Measurements from ENCODE around the gene PRKAR1A.

DNA sequence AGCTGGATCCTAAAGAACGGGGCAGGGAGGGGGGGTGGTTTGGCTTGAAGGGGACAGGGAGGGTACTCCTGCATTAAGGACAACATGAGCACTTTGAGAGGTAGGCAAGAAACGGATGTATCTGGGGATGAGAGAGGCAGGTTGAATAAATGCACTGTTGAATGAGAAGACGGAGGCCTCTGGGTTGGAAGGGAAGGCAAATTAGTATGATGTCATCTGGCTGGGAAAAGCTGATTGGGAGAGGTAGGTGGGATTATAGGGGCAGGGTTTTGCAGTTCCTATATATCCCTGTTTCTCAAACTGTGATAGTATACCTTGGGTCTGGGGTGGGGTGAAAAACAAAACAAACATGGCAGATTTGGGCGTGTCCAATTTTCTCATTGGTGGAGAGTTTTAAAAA, 44.3 kb downstream of the PRKAR1A start:
- TF ChIP-seq, protein P1, sequence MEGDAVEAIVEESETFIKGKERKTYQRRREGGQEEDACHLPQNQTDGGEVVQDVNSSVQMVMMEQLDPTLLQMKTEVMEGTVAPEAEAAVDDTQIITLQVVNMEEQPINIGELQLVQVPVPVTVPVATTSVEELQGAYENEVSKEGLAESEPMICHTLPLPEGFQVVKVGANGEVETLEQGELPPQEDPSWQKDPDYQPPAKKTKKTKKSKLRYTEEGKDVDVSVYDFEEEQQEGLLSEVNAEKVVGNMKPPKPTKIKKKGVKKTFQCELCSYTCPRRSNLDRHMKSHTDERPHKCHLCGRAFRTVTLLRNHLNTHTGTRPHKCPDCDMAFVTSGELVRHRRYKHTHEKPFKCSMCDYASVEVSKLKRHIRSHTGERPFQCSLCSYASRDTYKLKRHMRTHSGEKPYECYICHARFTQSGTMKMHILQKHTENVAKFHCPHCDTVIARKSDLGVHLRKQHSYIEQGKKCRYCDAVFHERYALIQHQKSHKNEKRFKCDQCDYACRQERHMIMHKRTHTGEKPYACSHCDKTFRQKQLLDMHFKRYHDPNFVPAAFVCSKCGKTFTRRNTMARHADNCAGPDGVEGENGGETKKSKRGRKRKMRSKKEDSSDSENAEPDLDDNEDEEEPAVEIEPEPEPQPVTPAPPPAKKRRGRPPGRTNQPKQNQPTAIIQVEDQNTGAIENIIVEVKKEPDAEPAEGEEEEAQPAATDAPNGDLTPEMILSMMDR (IDR thresholded peaks at IDR 0.05): no peak
- no peak for TF ChIP-seq POLR2A (IDR thresholded peaks at IDR 0.05)

Measured in vagina (tissue), 2 donors.